Ovary (tissue), 9 donors: Measurements from ENCODE around the gene PRKG2. TPM values are rescaled to one million over a fixed set of nuclear protein-coding genes. Genes with fewer than 3 reads are reported as not detected.

Experiments
- DNase-seq, 5 donors: peaks; one replicate each; pipeline ENCODE4 v3.0.0-alpha.2; 2019 to 2020
- H3K27ac ChIP-seq, 2 donors: fragments of 200-600 bp; one replicate each; pipeline versions ENCODE4 v1.5.1 to v1.8.0; 2019 to 2022
- H3K27me3 ChIP-seq: fragments of 200-600 bp; one replicate; pipeline ENCODE4 v1.8.0; 2022
- H3K36me3 ChIP-seq: fragments of 200-600 bp; sonication (generic); one replicate; pipeline ENCODE4 v1.5.1; 2019
- H3K4me1 ChIP-seq: one replicate; pipeline ENCODE4 v1.8.1; 2013; ENCODE audit warnings: mild to moderate bottlenecking, moderate library complexity; ENCODE audit not compliant: insufficient read depth
- H3K4me3 ChIP-seq: fragments of 200-600 bp; sonication (generic); one replicate; pipeline ENCODE4 v1.5.1; 2017
- H3K9me3 ChIP-seq, 2 donors: fragments of 200-600 bp in 1 of 2; sonication (generic) in 1 of 2; one replicate each; pipeline versions ENCODE4 v1.5.1 to v1.8.1; 2013 to 2019; ENCODE audit warnings: mild to moderate bottlenecking in 1 of 2, moderate library complexity in 1 of 2
- CTCF ChIP-seq, 3 donors: fragments of 450-650 bp in 2 of 3; fragments of 200-600 bp in 1 of 3; IDR thresholded peaks; one replicate each; pipeline versions ENCODE4 v1.5.1 to v1.8.0; 2016 to 2022; ENCODE audit warnings: antibody characterized with exemption in 3 of 3, mild to moderate bottlenecking in 1 of 3
- EP300 ChIP-seq: sonication (generic); formaldehyde crosslinking; IDR thresholded peaks from one replicate; pipeline ENCODE4 v1.6.1; 2017; ENCODE audit warnings: antibody characterized with exemption
- POLR2A ChIP-seq: fragments of 450-650 bp; IDR thresholded peaks from one replicate; pipeline ENCODE4 v1.6.1; 2017; ENCODE audit warnings: antibody characterized with exemption, mild to moderate bottlenecking, moderate library complexity
- WGBS, 3 donors: extraction: QIAGEN DNeasy Blood & Tissue Kit in 1 of 3; methylation state at CpG; one replicate each; pipeline versions ENCODE4 v1.1.5 to v1.1.7; 2013 to 2017; 5-methylcytosine and 5-hydroxymethylcytosine counted together
- intact Hi-C, 4 donors: fragments of 100-400 bp; cut with DNase I; formaldehyde crosslinking; loops; one replicate each; pipeline versions ENCODE4 v1.11.0 to v1.15.1; 2022 to 2023
- polyA plus RNA-seq, 2 donors: library from polyadenylated mRNA; stranded (reverse); fragments of 200-250 nt in 1 of 2; fragments of 350-450 nt in 1 of 2; fragmentation: Illumina TruSeq in 1 of 2; extraction: RNeasy Lipid Tissue Mini Kit (QIAGEN cat#74804) in 1 of 2; gene quantifications; one replicate each; pipeline ENCODE4 v1.2.3, GENCODE V29; 2013 to 2014
- total RNA-seq, 7 donors: library from RNA; depleted of rRNA in 2 of 7; stranded (reverse); fragments of >200 nt in 2 of 7; fragmentation: NEBNext Ultra II Directional in 3 of 7; extraction: Animal tissue kit (Norgen Biotek cat#: 25700) in 3 of 7; gene quantifications; one replicate each; pipeline versions ENCODE4 v1.1.0 to v1.2.4, GENCODE V29; 2016 to 2023
- donor health status: DM: no; HTN: no; CAD: no; lungs with moderate emphysema.
- donor health status: DM: no; HTN: no; CAD: no.
- donor health status: Bipolar disorder and iron deficiency.
- donor health status: DM: yes; HTN: yes; CAD: no.
- donor health status: DM: no; HTN: no; CAD: no.
- donor health status: DM: yes; HTN: yes; CAD: no.

Gene PRKG2
- total and polyA plus RNA-seq, 9 donors, result 0.08 to 0.60 (median 0.16) TPM; not detected in 3

- no peaks in the 10 kb centered on the region for H3K4me1 ChIP-seq
- H3K27ac ChIP-seq, result no peak overlapping the region
- H3K4me3 ChIP-seq, result no peak overlapping the region
- H3K36me3 ChIP-seq, result no peaks in the 10 kb centered on the region
- no peaks in the 10 kb centered on the region for H3K27me3 ChIP-seq
- 25 to 36% (median 32%) methylated on average over 5 of the region's 5 CpGs for WGBS, 3 donors
- DNase-seq, result no peak
- no peak for TF ChIP-seq POLR2A
- no peak for TF ChIP-seq CTCF (IDR thresholded peaks at IDR 0.05)
- TF ChIP-seq EP300, result no peak
- no peaks in the 10 kb centered on the region for H3K9me3 ChIP-seq
- intact Hi-C loops, result no loop called here
These were observed 48.4 kb downstream of the PRKG2 start for GRCh38 chr4:81166458-81167160.

DNA sequence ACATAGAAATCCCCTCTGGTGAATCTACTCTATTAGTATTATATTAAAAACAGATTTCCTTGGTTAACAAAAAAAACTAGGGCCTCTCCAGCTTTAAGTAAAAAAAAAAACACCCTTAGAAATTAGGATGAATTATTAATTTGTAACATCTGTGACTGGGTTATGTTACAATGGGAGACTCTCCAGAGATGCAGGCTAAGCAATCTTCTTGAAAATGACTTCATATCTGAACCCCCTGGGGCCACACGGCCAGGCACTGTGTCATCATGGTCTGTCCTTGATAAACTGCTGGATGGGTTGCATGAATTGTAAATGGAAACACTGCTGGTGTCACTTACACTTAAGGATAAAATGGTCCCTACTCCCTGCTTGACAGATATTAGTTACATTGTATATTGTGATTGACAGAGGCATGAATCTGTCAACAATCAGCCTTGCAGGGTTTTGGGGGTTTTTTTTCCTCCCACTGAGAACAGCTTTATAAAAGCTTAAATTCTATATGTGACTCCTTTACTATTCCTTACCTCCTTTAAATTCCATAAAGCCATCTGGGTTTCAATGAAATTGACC, 49.1 kb downstream of the PRKG2 start:
- Histone ChIP-seq H3K9me3 (no peaks in the 10 kb centered on the region), H3K27ac (no peak overlapping the region), H3K36me3 (no peaks in the 10 kb centered on the region), H3K27me3 (no peaks in the 10 kb centered on the region), H3K4me3 (no peak overlapping the region), H3K4me1 (no peaks in the 10 kb centered on the region)
- intact Hi-C loops, result no loop called here
- DNase-seq, result no peak
- TF ChIP-seq EP300 (no peak), CTCF (IDR thresholded peaks at IDR 0.05) (no peak), POLR2A (no peak)
- 26 to 41% (median 31%) methylated on average over 1 of the region's 1 CpG for WGBS, 3 donors

GRCh38 chr4:81164623-81165416, 50.2 kb downstream of the PRKG2 start:
- no peaks in the 10 kb centered on the region for H3K27me3 ChIP-seq
- intact Hi-C loops, result no loop called here
- no peak for DNase-seq
- H3K4me1 ChIP-seq, result no peaks in the 10 kb centered on the region
- WGBS, 3 donors, result 49 to 61% (median 53%) methylated on average over 7 of the region's 7 CpGs
- TF ChIP-seq EP300, result no peak
- TF ChIP-seq POLR2A, result no peak
- TF ChIP-seq CTCF (IDR thresholded peaks at IDR 0.05), result no peak
- no peaks in the 10 kb centered on the region for H3K9me3 ChIP-seq
- no peak overlapping the region for H3K27ac ChIP-seq
- no peaks in the 10 kb centered on the region for H3K36me3 ChIP-seq
- H3K4me3 ChIP-seq, result no peak overlapping the region

DNA sequence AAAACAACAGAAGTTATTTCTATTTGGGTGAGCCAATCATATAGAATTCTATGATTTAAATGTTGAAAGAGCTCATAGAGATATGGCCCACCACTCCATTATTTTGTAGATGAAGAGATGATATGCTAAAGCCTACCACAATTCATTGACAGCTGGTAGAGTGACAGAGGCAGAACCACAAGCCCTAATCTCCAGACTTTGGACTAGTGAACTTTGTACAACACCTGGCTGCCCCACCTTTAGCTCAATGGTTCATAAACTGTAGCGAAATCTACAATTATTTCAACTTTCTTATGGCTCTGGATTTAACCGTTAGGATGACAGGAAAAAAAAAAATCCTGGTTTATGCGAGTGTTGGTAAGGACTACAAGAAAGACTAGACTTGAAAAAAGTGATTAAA, 50.9 kb downstream of the PRKG2 start:
- no peak for DNase-seq
- WGBS, 3 donors, result 86 to 91% (median 90%) methylated on average over 3 of the region's 3 CpGs
- Histone ChIP-seq H3K27me3 (no peaks in the 10 kb centered on the region), H3K27ac (no peak overlapping the region), H3K36me3 (no peaks in the 10 kb centered on the region), H3K4me1 (no peaks in the 10 kb centered on the region), H3K9me3 (no peaks in the 10 kb centered on the region), H3K4me3 (no peak overlapping the region)
- no peak for TF ChIP-seq CTCF (IDR thresholded peaks at IDR 0.05)
- no peak for TF ChIP-seq EP300
- no peak for TF ChIP-seq POLR2A
- intact Hi-C loops, result no loop called here
